Nucleus accumbens (tissue), 56 donors: ENCODE results near the gene ZNF331.
A peak's percentile ranks its signal among the peaks of the same experiment; 100 is the strongest.

Experiments
- DNase-seq, 56 donors: peaks; one replicate each; lab custom pipeline; 2025; lab: John Stamatoyannopoulos, UW

Gene ZNF331

DNA sequence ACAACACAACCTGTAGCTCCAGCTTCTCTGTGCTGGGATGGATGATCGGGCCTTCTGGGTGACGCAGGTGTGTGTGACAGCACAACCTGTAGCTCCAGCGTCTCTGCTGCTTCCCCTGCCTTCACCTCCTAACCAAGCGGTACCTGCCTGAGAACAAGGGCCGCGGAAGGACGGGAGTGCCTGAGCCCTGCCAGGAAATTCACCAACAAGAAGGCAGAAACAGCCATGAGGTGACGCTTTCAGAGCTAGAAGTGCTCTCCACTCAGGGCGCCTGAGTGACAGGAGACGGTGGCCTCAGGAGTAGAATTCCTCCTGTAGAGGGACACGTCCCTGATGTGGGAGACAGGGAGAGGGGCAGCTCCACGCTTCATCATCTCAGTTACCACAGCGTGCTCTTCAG, 17.4 kb downstream of the ZNF331 start:
- peak in 3 of 56 donors; percentile 6 to 10 (median 8) for DNase-seq

DNA sequence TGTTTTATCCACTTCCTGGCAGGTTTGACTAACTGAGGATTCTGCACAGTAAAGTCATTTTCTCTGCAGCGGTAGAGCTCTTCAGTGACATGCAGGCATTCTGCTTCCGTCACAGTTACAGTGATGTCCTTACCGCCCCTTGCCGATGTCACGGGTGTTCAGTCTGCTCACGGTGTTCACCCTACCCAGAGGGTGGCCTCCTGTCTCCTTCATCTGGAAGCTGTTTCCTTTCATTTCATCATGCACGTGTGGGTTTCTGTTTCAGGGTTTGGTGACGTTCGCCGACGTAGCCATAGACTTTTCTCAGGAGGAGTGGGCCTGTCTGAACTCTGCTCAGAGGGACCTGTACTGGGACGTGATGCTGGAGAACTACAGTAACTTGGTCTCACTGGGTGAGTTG, 33.4 kb downstream of the ZNF331 start:
- no peak for DNase-seq

DNA sequence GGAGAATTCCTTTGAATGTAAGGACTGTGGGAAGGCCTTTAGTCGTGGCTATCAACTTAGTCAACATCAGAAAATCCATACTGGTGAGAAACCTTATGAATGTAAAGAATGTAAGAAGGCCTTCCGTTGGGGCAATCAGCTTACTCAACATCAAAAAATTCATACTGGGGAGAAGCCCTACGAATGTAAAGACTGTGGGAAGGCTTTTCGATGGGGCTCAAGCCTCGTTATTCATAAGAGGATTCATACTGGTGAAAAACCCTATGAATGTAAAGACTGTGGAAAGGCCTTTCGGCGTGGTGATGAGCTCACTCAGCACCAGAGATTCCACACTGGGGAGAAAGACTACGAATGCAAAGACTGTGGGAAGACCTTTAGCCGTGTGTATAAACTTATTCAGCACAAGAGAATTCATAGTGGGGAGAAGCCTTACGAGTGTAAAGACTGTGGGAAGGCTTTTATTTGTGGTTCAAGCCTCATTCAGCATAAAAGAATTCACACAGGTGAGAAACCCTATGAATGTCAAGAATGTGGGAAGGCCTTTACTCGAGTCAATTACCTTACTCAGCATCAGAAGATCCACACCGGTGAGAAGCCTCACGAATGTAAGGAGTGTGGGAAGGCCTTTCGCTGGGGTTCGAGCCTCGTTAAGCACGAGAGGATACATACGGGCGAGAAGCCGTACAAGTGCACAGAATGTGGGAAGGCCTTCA, 39.2 kb downstream of the ZNF331 start:
- DNase-seq, result no peak

DNA sequence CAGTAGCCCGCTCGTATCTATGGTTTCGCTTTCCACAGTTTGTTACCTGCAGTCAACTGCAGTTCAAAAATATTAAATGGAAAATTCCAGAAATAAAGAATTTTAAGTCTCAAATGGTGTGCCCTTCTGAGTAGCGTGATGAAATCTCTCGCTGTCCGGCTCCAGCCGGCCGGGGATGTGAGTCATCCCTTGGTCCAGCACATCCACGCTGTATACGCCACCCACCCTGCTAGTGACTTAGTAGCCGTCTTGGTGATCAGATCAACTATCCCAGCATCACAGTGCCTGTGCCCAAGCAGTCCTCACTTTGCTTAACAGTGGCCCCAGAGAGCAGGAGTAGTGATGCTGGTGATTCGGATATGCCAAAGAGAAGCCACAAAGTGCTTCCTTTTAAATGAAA, 40.0 kb downstream of the ZNF331 start:
- no peak for DNase-seq

DNA sequence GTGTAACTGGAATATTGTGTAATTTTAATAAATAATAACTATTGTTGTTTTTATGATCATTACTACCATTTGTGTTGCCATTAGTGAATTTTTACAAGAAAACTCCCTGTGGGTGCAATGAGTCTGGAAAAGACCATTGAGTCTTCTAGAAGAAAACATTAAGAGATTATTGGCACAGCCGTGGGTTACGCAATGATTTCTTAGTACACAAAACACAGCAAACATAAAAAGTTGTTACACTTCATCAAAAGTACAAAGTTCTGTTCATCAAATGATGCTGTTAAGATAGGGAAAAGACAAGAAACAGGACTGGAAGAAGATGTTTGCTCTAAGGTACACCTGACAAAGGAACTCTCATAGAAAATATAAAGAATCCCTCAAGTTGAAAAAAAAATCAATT, 41.6 kb downstream of the ZNF331 start:
- DNase-seq, result no peak

DNA sequence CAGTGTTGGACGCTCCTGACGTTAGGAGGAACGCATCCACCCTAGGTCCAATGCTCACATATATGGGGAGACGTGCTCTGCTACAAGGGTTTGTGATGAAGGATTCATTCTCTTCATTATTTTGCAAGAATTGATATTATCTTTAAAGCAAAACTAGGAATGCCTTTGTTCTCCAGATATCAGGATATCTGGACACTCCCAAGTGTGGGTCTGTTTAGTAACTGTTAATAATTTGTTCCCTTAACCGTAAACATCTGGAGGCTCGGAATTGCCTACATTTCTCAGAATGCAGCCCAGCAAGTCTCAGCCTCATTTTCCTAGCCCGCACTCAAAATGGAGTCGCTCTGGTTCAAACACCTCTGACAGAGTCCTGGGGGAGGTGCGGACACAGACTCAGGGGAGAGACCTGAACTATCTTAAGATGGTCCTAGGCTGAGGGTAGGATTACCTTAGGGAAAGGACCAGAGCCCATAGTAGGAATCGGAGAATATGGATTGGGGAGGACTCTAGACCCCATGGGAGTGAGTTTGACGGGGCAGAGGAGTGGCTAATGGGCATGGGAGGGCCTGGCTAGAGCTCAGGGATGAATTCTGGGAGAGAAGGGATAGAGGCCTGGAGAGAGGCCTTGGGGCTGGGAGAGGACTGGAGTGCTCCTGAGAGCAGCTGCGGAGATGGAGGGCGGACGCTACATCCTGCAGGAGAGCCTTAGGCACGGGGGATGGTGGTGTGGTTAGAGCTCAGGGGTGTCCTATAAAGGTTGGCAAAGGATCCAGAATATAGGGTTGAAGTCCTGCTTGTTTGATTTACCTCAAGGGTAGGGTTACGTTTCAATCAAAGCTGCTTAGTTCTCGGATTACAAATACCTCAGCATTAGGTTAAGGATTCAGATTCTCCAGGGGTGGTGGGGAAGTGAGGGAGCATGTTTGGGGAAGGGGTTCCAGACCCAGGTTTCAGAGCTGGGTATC, 43.2 kb downstream of the ZNF331 start:
- no peak for DNase-seq

DNA sequence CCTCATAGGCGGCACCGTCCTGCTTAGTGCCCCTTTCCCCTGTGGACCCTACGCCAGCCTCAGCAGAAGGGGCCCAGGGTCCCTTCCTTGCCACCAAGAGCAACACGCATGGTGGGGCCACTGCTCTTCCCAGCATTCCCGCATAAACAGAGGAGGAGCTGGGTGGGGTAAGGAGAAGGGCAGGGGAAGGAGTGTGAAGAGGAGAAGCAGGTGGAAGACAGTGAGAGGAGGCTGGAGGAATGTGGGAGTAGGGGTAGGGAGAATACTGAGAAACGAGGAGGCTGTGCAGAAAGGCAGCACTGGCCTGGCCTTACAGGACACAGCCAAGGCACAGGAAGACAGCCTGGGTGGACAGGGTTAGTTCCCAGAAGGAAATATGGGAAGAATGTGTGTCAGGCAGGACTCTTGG, 43.9 kb downstream of the ZNF331 start:
- no peak for DNase-seq

DNA sequence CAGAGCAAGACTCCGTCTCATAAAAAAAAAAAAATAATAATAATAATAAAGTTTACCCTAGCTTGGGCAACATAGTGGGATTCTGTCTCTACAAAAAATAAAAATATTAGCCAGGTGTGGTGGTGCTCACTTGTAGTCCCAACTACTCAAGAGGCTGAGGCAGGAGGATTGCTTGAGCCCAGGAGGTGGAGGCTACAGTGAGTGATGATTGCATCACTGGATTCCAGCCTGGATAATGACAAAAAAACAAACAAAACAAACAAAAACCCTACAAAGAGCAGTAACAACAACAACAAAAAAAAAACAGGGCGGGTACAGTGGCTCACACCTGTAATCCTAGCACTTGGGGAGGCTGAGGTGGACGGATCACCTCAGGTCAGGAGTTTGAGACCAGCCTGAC, 45.2 kb downstream of the ZNF331 start:
- DNase-seq, result no peak

DNA sequence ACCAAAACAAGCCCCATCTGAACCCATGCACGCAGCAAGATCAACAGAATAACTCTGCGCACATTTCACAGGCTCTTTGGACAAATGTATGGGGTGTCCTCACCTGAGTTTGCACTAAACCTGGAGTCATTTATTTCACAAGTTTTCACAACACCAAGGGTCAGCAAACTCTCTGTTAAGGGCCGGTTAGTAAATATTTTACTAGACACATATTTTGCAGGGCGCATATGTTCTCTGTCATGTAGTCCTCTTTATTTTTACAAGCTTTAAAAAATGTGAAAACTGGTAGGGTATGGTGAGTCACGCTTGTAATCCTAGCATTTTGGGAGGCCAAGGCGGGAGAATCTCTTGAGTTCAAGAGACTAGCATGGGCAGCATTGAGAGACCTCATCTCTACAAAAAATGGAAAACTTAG, 48.3 kb downstream of the ZNF331 start:
- DNase-seq, result no peak

DNA sequence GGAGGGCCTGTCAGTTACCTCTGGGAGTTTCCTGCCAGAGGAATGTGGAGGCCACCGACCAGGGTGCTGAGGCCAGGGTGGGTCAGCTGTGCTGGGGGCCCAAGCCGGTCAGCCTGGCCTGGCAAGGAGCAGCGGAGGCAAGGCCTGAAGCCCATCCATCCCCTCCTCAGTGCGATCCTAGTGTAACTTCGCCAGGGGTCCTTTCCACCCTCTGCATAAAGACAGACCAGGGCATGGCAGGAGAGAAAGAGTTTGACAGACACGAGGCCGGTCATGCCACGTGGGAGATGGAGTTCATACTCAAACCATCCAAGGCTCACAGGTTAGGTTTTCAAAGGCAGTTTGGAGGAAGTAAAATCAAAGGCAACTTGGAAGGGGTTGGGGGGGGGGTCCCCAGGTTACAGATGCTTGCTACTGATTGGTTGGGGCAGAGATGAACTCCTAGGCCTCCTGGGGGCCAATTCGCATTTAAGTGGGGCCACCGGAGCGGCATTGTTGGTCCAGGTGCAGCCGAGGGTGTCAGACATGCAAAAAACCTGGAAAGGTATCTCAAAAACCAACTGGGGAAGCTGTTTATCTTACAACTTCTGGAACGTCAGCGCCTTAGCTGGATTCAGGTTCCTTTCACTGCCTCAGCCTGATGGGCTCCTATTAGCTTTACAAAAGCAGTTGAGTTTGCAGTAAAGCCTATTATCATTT, 57.0 kb downstream of the ZNF331 start:
- no peak for DNase-seq

DNA sequence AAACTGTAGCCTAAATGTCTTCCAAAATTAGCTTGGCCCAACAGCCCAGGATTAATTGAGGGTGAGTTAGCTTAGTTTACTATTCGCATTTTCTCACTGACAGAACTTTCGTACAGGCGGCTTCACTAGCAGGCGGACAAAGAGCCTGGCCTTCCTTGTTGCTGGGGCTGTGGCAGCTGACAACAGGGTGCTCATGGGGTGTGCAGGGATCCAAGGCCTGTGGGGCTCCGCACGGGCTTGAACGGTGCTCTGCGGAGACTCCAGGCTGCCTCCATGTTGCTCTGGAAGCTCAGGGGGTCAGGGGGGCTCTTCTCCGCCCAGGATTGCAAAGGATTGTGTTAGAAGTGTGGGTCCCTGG, 57.5 kb downstream of the ZNF331 start:
- no peak for DNase-seq

DNA sequence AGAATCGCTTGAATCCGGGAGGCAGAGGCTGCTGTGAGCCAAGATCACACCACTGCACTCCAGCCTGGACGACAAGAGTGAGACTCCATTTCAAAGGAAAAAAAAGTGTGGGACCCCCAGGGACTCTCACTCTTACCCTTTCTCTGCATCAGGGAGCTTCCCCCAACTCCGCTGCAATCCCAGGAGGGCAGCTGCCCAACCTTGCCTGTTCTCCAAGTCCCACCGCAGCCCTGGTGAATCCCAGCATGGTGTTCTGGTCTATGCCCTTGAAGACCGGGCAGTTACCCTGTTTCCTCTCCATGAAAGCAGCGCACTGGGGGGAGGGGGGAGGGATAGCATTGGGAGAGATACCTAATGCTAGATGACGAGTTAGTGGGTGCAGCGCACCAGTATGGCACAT, 58.1 kb downstream of the ZNF331 start:
- no peak for DNase-seq

DNA sequence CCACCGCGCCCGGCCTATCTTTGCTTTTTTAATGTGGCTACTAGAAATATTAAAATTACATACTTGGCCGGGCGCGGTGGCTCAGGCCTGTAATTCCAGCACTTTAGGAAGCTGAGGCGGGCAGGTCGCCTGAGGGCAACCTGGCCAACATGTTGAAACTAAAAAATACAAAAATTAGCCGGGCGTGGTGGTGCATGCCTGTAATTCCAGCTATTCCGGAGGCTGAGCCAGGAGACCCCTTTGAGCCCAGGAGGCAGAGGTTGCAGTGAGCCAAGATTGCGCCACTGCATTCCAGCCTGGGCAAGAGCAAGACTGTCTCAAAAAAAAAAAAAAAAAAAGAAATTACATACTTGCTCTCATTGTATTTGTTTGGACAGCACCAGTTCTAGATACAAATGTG, 59.1 kb downstream of the ZNF331 start:
- DNase-seq, result no peak

DNA sequence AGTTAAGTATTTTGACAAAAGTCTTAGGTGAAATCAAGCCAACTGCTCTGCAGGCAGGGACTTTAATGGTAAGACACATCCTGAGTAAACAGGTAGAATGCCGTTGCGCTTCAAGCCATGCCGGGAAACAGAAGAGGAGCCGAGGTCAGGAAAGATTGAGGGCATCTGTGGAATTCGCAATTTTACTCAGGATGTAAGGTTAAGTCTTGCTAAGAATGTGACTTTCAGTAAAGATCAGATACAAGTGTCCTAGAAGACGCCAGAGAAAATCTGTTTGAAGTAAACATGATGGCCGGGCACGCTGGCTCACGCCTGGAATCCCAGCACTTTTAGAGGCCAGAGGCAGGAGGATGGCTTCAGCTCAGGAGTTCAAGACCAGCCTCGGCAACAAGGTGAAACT, 60.4 kb downstream of the ZNF331 start:
- DNase-seq, result no peak

DNA sequence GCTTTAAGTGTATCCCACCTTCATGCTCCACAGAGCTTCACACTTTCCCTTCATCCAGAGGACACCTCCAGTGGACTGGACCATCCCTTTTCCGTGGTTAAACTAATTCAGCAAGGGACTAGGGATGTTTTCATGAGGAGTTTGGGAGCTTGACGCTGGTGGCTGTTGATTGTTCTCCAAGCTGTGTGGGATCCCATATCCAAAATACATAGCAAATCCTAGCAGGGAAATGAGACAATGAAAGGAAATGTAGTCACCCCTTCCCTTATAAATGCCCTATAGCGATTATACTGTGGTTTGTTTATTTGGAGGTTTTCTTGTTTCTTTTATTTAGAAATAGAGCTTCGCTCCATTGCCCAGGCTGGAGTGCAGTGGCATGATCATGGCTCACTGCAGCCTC, 62.3 kb downstream of the ZNF331 start:
- DNase-seq, result no peak

DNA sequence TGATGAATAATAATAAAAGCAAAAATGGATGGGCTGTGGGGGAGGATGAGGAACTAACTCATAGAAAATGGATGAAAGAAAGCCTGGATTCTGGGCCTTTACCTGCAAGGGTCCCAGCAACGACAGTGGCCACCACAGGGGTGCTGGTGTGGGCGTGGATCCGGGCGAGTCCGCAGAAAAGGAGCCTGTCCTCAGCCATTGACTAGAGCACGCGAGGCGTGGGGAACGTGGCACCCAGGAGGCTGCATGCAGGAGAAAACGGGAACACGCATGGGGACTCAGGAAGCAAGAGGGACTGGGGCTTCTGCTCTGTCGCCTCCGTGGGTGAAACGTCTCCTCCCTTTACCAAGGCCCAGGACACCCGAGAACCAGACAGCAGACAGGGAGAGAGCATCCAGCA, 68.1 kb downstream of the ZNF331 start:
- DNase-seq, result no peak

DNA sequence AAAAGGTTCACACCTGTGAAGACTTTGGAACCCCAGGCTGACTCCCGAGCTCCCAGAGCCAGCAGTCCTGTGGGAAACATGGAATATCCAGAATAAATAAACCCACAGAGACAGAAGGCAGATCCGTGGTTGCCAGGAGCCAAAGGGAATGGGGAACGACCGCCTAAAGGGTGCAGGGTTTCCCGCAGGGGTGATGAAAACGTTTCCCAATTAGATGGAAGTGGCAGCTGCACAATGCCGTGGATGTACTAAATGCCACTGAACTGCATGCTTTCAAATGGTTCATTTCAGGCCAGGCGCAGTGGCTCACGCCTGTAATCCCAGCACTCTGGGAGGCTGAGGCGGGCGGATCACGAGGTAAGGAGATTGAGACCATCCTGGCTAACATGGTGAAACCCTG, 70.4 kb downstream of the ZNF331 start:
- DNase-seq, result no peak

DNA sequence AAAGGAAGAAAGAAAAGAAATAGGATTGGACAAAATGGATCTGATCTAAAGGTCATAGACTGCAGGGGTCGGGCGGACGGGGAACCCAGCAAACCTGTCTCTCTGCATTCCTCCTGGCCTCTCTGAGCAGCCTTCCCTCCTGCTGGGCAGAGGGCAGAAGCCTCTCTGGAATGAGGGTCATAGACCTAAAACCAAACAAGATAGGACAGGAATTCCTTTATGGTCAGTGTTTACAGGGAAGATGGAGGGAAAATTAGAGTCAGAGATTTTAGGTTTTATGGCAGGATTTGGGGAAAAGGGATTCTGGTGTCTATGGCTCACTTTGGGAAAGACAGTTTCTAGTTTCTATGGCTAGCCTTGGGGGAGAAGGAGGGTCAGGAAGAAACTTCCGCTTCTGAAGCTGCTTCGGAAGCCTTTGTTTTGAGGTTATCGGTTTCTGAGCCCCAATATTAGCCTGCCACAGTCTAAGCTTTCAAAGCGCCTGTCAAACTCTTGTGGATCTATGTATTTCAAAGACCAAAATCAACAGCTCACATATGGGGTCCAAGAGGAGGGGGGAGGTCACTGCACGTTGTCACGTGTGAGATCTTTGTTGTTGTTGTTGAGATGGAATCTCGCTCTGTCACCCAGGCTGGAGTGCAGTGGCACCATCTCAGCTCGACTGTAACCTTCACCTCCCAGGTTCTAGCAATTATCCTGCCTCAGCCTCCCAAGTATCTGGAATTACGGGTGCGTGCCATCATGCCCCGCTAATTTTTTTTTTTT, 75.0 kb downstream of the ZNF331 start:
- DNase-seq, result no peak

DNA sequence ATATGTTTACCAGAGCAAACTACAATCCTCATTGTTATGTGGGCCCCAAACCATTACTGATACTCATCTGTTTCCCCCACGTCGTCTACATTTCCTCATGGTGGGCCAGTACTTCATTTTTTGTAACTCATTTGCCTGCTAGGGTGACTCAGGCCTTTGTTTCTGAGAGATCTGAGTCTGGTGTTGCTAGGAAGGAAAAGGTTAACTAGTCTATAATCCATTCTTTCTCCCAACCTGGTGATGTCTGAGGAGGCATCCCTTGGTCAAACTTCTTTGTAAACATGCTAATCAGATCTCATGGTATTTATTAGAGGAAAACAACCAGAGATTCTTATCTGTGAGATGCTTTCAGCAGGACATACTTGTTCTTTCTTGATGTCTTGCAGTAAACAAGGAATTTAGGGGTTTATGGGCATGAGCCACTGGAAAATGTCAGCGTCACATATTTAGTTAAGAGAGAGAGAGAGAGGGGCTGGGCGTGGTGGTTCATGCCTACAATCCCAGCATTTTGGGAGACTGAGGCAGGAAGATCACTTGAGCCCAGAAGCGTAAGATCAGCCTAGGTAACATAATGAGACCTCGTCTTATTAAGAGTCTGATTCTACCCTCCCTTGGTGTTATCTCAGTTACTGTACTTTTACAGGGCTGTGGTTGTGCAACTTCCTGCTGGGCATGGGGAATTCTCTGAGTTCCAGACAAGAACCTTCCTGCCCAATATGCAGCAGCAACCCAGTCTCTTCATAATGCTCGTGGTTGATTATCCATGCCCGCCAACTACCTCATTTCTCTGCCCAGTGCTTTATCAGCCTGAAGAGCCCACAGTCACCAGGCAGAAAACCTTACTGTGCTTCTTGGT, 84.2 kb downstream of the ZNF331 start:
- DNase-seq, result no peak
